H1 (cell line): ENCODE measurements around the gene SV2C. TPM values are rescaled to one million over a fixed set of nuclear protein-coding genes. Genes with fewer than 3 reads are reported as not detected.

Source experiments
- CTCF ChIA-PET: fragments of 300-600 bp; sonication (Branson Sonifier 250); formaldehyde crosslinking; loops from one replicate; lab custom pipeline; 2021; ENCODE audit not compliant: partially characterized antibody; lab: Charles Lee
- POLR2A ChIA-PET: fragments of 300-600 bp; sonication (Branson Sonifier 250); formaldehyde crosslinking; loops from one replicate; lab custom pipeline; 2021; ENCODE audit warnings: inconsistent platforms; ENCODE audit not compliant: partially characterized antibody; lab: Charles Lee
- DNase-seq, 2 experiments: peaks; one replicate each; pipeline versions ENCODE4 v3.0.0 to v3.0.0-alpha.2; 2010 to 2022; ENCODE audit warnings: low spot score in 2 of 2, low read depth in 1 of 2, mixed read lengths in 1 of 2
- FAIRE-seq: peaks from 2 replicates; lab custom pipeline; 2011; peaks lifted over from hg19 to GRCh38; lab: Jason Lieb, UNC
- H2AFZ ChIP-seq: 2 replicates; pipeline ENCODE4 v1.8.1; 2012; ENCODE audit warnings: low read length, inconsistent platforms
- H2AK5ac ChIP-seq: 2 replicates; pipeline ENCODE4 v1.6.1; 2013; ENCODE audit warnings: low read depth, low read length
- H2BK120ac ChIP-seq: replicated peaks from 2 replicates; pipeline ENCODE3; 2013; ENCODE audit warnings: low read depth, low read length, inconsistent platforms
- H2BK12ac ChIP-seq: 2 replicates; pipeline ENCODE4 v1.6.1; 2013; ENCODE audit warnings: low read depth, low read length
- H2BK15ac ChIP-seq: 2 replicates; pipeline ENCODE4 v1.6.1; 2013; ENCODE audit warnings: low read length
- H2BK20ac ChIP-seq: 2 replicates; pipeline ENCODE4 v1.6.1; 2013; ENCODE audit warnings: low read length
- H2BK5ac ChIP-seq: 2 replicates; pipeline ENCODE4 v1.6.1; 2013; ENCODE audit warnings: low read depth, low read length
- H3K14ac ChIP-seq: 2 replicates; pipeline ENCODE4 v1.6.1; 2013; ENCODE audit warnings: inconsistent platforms; ENCODE audit not compliant: insufficient read length
- H3K18ac ChIP-seq: 2 replicates; pipeline ENCODE4 v1.6.1; 2013; ENCODE audit warnings: low read length; ENCODE audit errors: extremely low read depth
- H3K23ac ChIP-seq: 2 replicates; pipeline ENCODE4 v1.6.1; 2013; ENCODE audit warnings: inconsistent platforms; ENCODE audit not compliant: insufficient read length
- H3K23me2 ChIP-seq: 2 replicates; pipeline ENCODE4 v1.6.1; 2013; ENCODE audit warnings: low read depth, low read length
- H3K27ac ChIP-seq: 2 replicates; pipeline ENCODE4 v1.6.1; 2011; ENCODE audit warnings: low read depth, low read length, inconsistent platforms
- H3K27me3 ChIP-seq, 4 experiments: replicated peaks in 1 of 4; 1 replicate in 1 of 4; 2 replicates in 3 of 4; pipeline versions ENCODE4 v1.6.1 to v1.8.1; 2011 to 2013; ENCODE audit warnings: low read length in 3 of 4, mild to moderate bottlenecking in 3 of 4, inconsistent platforms in 2 of 4, mixed read lengths in 2 of 4, moderate library complexity in 1 of 4; ENCODE audit not compliant: control insufficient read depth in 3 of 4, insufficient read depth in 3 of 4; ENCODE audit errors: extremely low read depth in 1 of 4
- H3K36me3 ChIP-seq, 4 experiments: 2 replicates each; pipeline versions ENCODE4 v1.6.1 to v1.8.1; 2011 to 2013; ENCODE audit warnings: mild to moderate bottlenecking in 4 of 4, low read length in 3 of 4, moderate library complexity in 2 of 4, control low read depth in 1 of 4, inconsistent platforms in 1 of 4; ENCODE audit not compliant: insufficient read depth in 4 of 4, control insufficient read depth in 2 of 4
- H3K4ac ChIP-seq: replicated peaks from 2 replicates; pipeline ENCODE3; 2013; ENCODE audit warnings: low read length, low read depth, mixed read lengths, inconsistent platforms; ENCODE audit not compliant: insufficient read length
- H3K4me1 ChIP-seq, 4 experiments: replicated peaks in 1 of 4; 1 replicate in 1 of 4; 2 replicates in 3 of 4; pipeline versions ENCODE4 v1.6.1 to v1.8.1; 2011 to 2013; ENCODE audit warnings: low read length in 3 of 4, inconsistent platforms in 2 of 4, mixed read lengths in 1 of 4; ENCODE audit not compliant: insufficient read depth in 4 of 4, control insufficient read depth in 3 of 4
- H3K4me2 ChIP-seq, 2 experiments: 2 replicates each; pipeline versions ENCODE4 v1.6.1 to v1.8.1; 2011 to 2013; ENCODE audit warnings: low read depth in 2 of 2, low read length in 2 of 2, control low read depth in 1 of 2, inconsistent platforms in 1 of 2, mild to moderate bottlenecking in 1 of 2; ENCODE audit not compliant: insufficient read depth in 1 of 2
- H3K4me3 ChIP-seq, 4 experiments: fragments of 200-600, 300-600 bp in 1 of 4; sonication (generic), shearing (Covaris generic), sonication (Bioruptor Twin) in 1 of 4; 2 replicates each; pipeline versions ENCODE4 v1.5.1 to v1.8.1; 2011 to 2016; ENCODE audit warnings: low read length in 4 of 4, low read depth in 3 of 4, control low read depth in 2 of 4, inconsistent platforms in 2 of 4, mild to moderate bottlenecking in 2 of 4, mixed read lengths in 1 of 4, moderate library complexity in 1 of 4; ENCODE audit not compliant: insufficient read depth in 2 of 4; ENCODE audit errors: extremely low read depth in 1 of 4
- H3K56ac ChIP-seq: replicated peaks from 2 replicates; pipeline ENCODE3; 2013; ENCODE audit warnings: low read depth, mild to moderate bottlenecking, mixed read lengths, low read length, inconsistent platforms; ENCODE audit not compliant: insufficient read length
- H3K79me1 ChIP-seq: 2 replicates; pipeline ENCODE4 v1.6.1; 2013; ENCODE audit warnings: low read depth, low read length, control low read depth
- H3K79me2 ChIP-seq, 2 experiments: 2 replicates each; pipeline versions ENCODE4 v1.6.1 to v1.8.1; 2012 to 2013; ENCODE audit warnings: low read length in 2 of 2, mild to moderate bottlenecking in 2 of 2, inconsistent platforms in 1 of 2; ENCODE audit not compliant: insufficient read depth in 2 of 2, control insufficient read depth in 1 of 2
- H3K9ac ChIP-seq, 4 experiments: replicated peaks in 1 of 4; 1 replicate in 1 of 4; 2 replicates in 3 of 4; pipeline versions ENCODE4 v1.6.1 to v1.8.1; 2011 to 2013; ENCODE audit warnings: low read depth in 3 of 4, low read length in 3 of 4, control low read depth in 2 of 4, mild to moderate bottlenecking in 2 of 4, moderate library complexity in 2 of 4, inconsistent platforms in 1 of 4; ENCODE audit errors: extremely low read depth in 1 of 4
- H3K9me3 ChIP-seq, 2 experiments: 2 replicates each; pipeline versions ENCODE4 v1.6.1 to v1.8.1; 2012 to 2013; ENCODE audit warnings: mild to moderate bottlenecking in 2 of 2, moderate library complexity in 2 of 2, control low read depth in 1 of 2, inconsistent platforms in 1 of 2, low read depth in 1 of 2, low read length in 1 of 2, mixed read lengths in 1 of 2; ENCODE audit not compliant: insufficient read depth in 2 of 2
- H4K20me1 ChIP-seq, 2 experiments: replicated peaks in 1 of 2; 2 replicates each; pipeline versions ENCODE3 to v1.8.1; 2011 to 2013; ENCODE audit warnings: inconsistent platforms in 2 of 2, low read length in 2 of 2, mild to moderate bottlenecking in 1 of 2; ENCODE audit not compliant: insufficient read depth in 2 of 2, control insufficient read depth in 1 of 2
- H4K5ac ChIP-seq: 2 replicates; pipeline ENCODE4 v1.6.1; 2013; ENCODE audit warnings: low read length, low read depth, mixed read lengths, inconsistent platforms; ENCODE audit not compliant: insufficient read length
- H4K8ac ChIP-seq: 2 replicates; pipeline ENCODE4 v1.8.0; 2013; ENCODE audit warnings: mild to moderate bottlenecking, moderate library complexity, low read length, inconsistent platforms; ENCODE audit not compliant: insufficient read depth; ENCODE audit errors: extremely low read depth
- H4K91ac ChIP-seq: replicated peaks from 2 replicates; pipeline ENCODE3; 2013; ENCODE audit warnings: low read length, mixed read lengths, inconsistent platforms; ENCODE audit not compliant: insufficient read length
- EZH2 ChIP-seq: fragments of 200-600 bp; sonication (generic); IDR thresholded peaks from 2 replicates; pipeline ENCODE4 v1.7.1; 2012; ENCODE audit warnings: low read depth, mild to moderate bottlenecking, moderate library complexity, low read length, inconsistent platforms; ENCODE audit not compliant: severe bottlenecking
- NANOG ChIP-seq: IDR thresholded peaks from 2 replicates; pipeline ENCODE4 v1.6.1; 2011; ENCODE audit warnings: low read length, low read depth, mild to moderate bottlenecking, inconsistent platforms; ENCODE audit not compliant: insufficient read depth, poor library complexity, severe bottlenecking
- NRF1 ChIP-seq: IDR thresholded peaks from 2 replicates; pipeline ENCODE4 v1.6.1; 2011; ENCODE audit warnings: mild to moderate bottlenecking, low read depth, low read length, improper control_type of control experiment
- SUZ12 ChIP-seq: fragments of 200-600 bp; sonication (generic); IDR thresholded peaks from 2 replicates; pipeline ENCODE4 v1.6.1; 2012; ENCODE audit warnings: mild to moderate bottlenecking, inconsistent platforms, low read length, moderate library complexity, mixed read lengths
- WGBS, 2 experiments: shearing (Covaris generic) in 1 of 2; methylation state at CpG; one replicate each; pipeline versions ENCODE4 v1.1.6 to v1.1.7; 2013 to 2015; ENCODE audit warnings: low lambda C conversion rate in 2 of 2, mixed read lengths in 2 of 2, inconsistent platforms in 1 of 2, low coverage in 1 of 2, missing lambda C conversion rate in 1 of 2; ENCODE audit not compliant: insufficient replicate concordance in 2 of 2, insufficient coverage in 1 of 2, insufficient read length in 1 of 2; ENCODE audit errors: extremely low coverage in 1 of 2, missing lambda C conversion rate in 1 of 2; 5-methylcytosine and 5-hydroxymethylcytosine counted together
- polyA plus RNA-seq, 7 experiments: library from polyadenylated mRNA; depleted of rRNA in 3 of 7; stranded (reverse) in 5 of 7; unstranded in 2 of 7; fragments of >200 nt in 5 of 7; fragments of 200-250 nt in 2 of 7; gene quantifications; 1 replicate in 5 of 7; 2 replicates in 1 of 7; 4 replicates in 1 of 7; pipeline versions ENCODE4 v1.2.1 to v1.2.3, GENCODE V29; 2011 to 2013; ENCODE audit warnings: missing spikeins in 2 of 7, mixed read lengths in 2 of 7
- total RNA-seq: library from RNA; stranded (reverse); fragmentation: NEBNext Ultra II Directional; extraction: Animal tissue kit (Norgen Biotek cat#: 25700); gene quantifications from 2 replicates; pipeline ENCODE4 v1.2.1, GENCODE V29; 2021

The SV2C gene
- total and polyA plus RNA-seq, 2 of the 8 experiments (the other 6 are each of a cell fraction or from before 2014, with no cell fraction given), result 0.08 to 0.24 TPM

- no peaks in the 10 kb centered on the region for H3K9me3 ChIP-seq
- no peaks in the 10 kb centered on the region for H3K79me2 ChIP-seq
- 89% methylated on average over 3 of the region's 3 CpGs; no CpG with 5 or more reads in 1 of the 2 experiments for WGBS, 2 experiments
- no peak overlapping the region for H4K8ac ChIP-seq
- H2BK15ac ChIP-seq, result no peak overlapping the region
- H2AFZ ChIP-seq, result no peak overlapping the region
- no peaks in the 10 kb centered on the region for H3K79me1 ChIP-seq
- no peak overlapping the region for H2BK12ac ChIP-seq
- H2BK20ac ChIP-seq, result no peak overlapping the region
- no peak overlapping the region for H4K5ac ChIP-seq
- no peaks in the 10 kb centered on the region for H3K4me1 ChIP-seq
- no peak overlapping the region for H2BK5ac ChIP-seq
- no peak overlapping the region for H3K4ac ChIP-seq
- no peak overlapping the region for H2AK5ac ChIP-seq
- no peaks in the 10 kb centered on the region for H3K36me3 ChIP-seq
- H3K4me2 ChIP-seq, result no peak overlapping the region
- H3K9ac ChIP-seq, result no peak overlapping the region
- H4K91ac ChIP-seq, result no peak overlapping the region
- H2BK120ac ChIP-seq, result no peak overlapping the region
- no peak for FAIRE-seq
- H3K27me3 ChIP-seq, result no peaks in the 10 kb centered on the region
- no peak overlapping the region for H3K23ac ChIP-seq
- TF ChIP-seq SUZ12 (no peak), NRF1 (no peak), EZH2 (no peak), NANOG (no peak)
- DNase-seq, result no peak
- peak overlapping the region; percentile 73 for H3K56ac ChIP-seq
- no peak overlapping the region for H3K27ac ChIP-seq
- H4K20me1 ChIP-seq, result no peaks in the 10 kb centered on the region
- H3K4me3 ChIP-seq, result no peak overlapping the region
- no peak overlapping the region for H3K14ac ChIP-seq
- no peaks in the 10 kb centered on the region; the same call in 1 of the 2 replicates for H3K23me2 ChIP-seq
- CTCF ChIA-PET, result interaction anchor here (0.5 to 1.0 kb wide), 3 partner anchors 170 to 527 kb away, joined by 3 to 4 read pairs (median 4); no protein-coding TSS in a partner anchor
- POLR2A ChIA-PET, result no interaction called here
- H3K18ac ChIP-seq, result no peak overlapping the region
These were observed 162.4 kb downstream of the SV2C start for GRCh38 chr5:76245590-76245989.
